HEK293 (cell line): ENCODE measurements around the gene SLC49A3.

Source experiments
- CTCF ChIA-PET: fragments of 350-600 bp; formaldehyde crosslinking; extraction: SDS; loops from one replicate; lab custom pipeline; 2021; ENCODE audit warnings: antibody characterized with exemption; lab: Yijun Ruan, JAX
- POLR2A ChIA-PET: fragments of 300-600 bp; formaldehyde crosslinking; extraction: SDS; loops from one replicate; lab custom pipeline; 2020; ENCODE audit warnings: antibody characterized with exemption, inconsistent platforms; lab: Yijun Ruan, JAX
- H3K27ac ChIP-seq: fragments of 200-500 bp; sonication (Bioruptor generic); 2 replicates; pipeline ENCODE4 v1.5.1; 2014; ENCODE audit warnings: low read depth, low read length, control low read depth, inconsistent platforms; ENCODE audit errors: extremely low read depth
- H3K36me3 ChIP-seq, 2 experiments: fragments of 200-500 bp in 1 of 2; sonication (Bioruptor generic) in 1 of 2; 1 replicate in 1 of 2; 2 replicates in 1 of 2; pipeline ENCODE4 v1.5.1; 2014 to 2017; ENCODE audit warnings: inconsistent platforms in 2 of 2, low read length in 2 of 2; ENCODE audit not compliant: control insufficient read depth in 2 of 2, insufficient read depth in 1 of 2
- H3K4me1 ChIP-seq: fragments of 200-500 bp; sonication (Bioruptor generic); 2 replicates; pipeline ENCODE4 v1.5.1; 2014; ENCODE audit warnings: mild to moderate bottlenecking, low read length, inconsistent platforms; ENCODE audit not compliant: control insufficient read depth, insufficient read depth
- H3K4me3 ChIP-seq: 2 replicates; pipeline ENCODE4 v1.5.1; 2011; ENCODE audit warnings: low read depth, mild to moderate bottlenecking, control low read depth, low read length, moderate library complexity
- H3K9me3 ChIP-seq: fragments of 200-500 bp; sonication (Bioruptor generic); 2 replicates; pipeline ENCODE4 v1.5.1; 2014; ENCODE audit warnings: low read depth, low read length, inconsistent platforms; ENCODE audit not compliant: control insufficient read depth, insufficient read depth
- KLF10 ChIP-seq: fragments of 450-650 bp; IDR thresholded peaks from 2 replicates; pipeline ENCODE4 v1.5.1; 2018; ENCODE audit warnings: missing biosample characterization, mild to moderate bottlenecking, missing genetic modification characterization
- KLF9 ChIP-seq: fragments of 450-650 bp; formaldehyde crosslinking; IDR thresholded peaks from 2 replicates; pipeline ENCODE4 v1.5.1; 2016; ENCODE audit warnings: missing biosample characterization, missing genetic modification characterization, low read depth
- MYNN ChIP-seq: fragments of 450-650 bp; formaldehyde crosslinking; IDR thresholded peaks from 2 replicates; pipeline ENCODE4 v1.5.1; 2016; ENCODE audit warnings: missing biosample characterization, missing genetic modification characterization, borderline replicate concordance
- TCF7L2 ChIP-seq: IDR thresholded peaks from 2 replicates; pipeline ENCODE4 v1.6.1; 2011; ENCODE audit warnings: low read depth, mild to moderate bottlenecking, inconsistent platforms, low read length, moderate library complexity, borderline replicate concordance
- ZBTB26 ChIP-seq: fragments of 450-650 bp; formaldehyde crosslinking; optimal IDR thresholded peaks from 2 replicates; pipeline ENCODE3; 2016; ENCODE audit warnings: missing biosample characterization, mild to moderate bottlenecking, missing genetic modification characterization
- ZBTB48 ChIP-seq: fragments of 450-650 bp; formaldehyde crosslinking; IDR thresholded peaks from 2 replicates; pipeline ENCODE4 v1.5.1; 2016; ENCODE audit warnings: missing biosample characterization, missing genetic modification characterization
- ZNF10 ChIP-seq: fragments of 450-650 bp; formaldehyde crosslinking; IDR thresholded peaks from 2 replicates; pipeline ENCODE4 v1.5.1; 2017; ENCODE audit warnings: missing biosample characterization, missing genetic modification characterization
- ZNF148 ChIP-seq: fragments of 450-650 bp; formaldehyde crosslinking; IDR thresholded peaks from 2 replicates; pipeline ENCODE4 v1.5.0; 2017; ENCODE audit warnings: missing biosample characterization, missing genetic modification characterization, borderline replicate concordance
- ZNF157 ChIP-seq: fragments of 450-650 bp; formaldehyde crosslinking; IDR thresholded peaks from 2 replicates; pipeline ENCODE4 v1.5.1; 2016; ENCODE audit warnings: missing biosample characterization, missing genetic modification characterization
- ZNF175 ChIP-seq: fragments of 450-650 bp; formaldehyde crosslinking; IDR thresholded peaks from 2 replicates; pipeline ENCODE4 v1.5.1; 2016; ENCODE audit warnings: missing biosample characterization, missing genetic modification characterization
- ZNF423 ChIP-seq: fragments of 450-650 bp; formaldehyde crosslinking; IDR thresholded peaks from 2 replicates; pipeline ENCODE4 v1.5.1; 2016; ENCODE audit warnings: missing biosample characterization, missing genetic modification characterization
- TF ChIP-seq, protein P1 (sequence below): fragments of 450-650 bp; formaldehyde crosslinking; conservative IDR thresholded peaks from 2 replicates; pipeline ENCODE4 v1.5.1; 2016; ENCODE audit warnings: low read depth, missing biosample characterization, missing genetic modification characterization

The SLC49A3 gene

GRCh38 chr4:686413-687040, 2.4 kb downstream of the SLC49A3 start (continued):
- no peak for TF ChIP-seq ZNF148 (tag by site-specific recombination)
- TF ChIP-seq, protein P1, sequence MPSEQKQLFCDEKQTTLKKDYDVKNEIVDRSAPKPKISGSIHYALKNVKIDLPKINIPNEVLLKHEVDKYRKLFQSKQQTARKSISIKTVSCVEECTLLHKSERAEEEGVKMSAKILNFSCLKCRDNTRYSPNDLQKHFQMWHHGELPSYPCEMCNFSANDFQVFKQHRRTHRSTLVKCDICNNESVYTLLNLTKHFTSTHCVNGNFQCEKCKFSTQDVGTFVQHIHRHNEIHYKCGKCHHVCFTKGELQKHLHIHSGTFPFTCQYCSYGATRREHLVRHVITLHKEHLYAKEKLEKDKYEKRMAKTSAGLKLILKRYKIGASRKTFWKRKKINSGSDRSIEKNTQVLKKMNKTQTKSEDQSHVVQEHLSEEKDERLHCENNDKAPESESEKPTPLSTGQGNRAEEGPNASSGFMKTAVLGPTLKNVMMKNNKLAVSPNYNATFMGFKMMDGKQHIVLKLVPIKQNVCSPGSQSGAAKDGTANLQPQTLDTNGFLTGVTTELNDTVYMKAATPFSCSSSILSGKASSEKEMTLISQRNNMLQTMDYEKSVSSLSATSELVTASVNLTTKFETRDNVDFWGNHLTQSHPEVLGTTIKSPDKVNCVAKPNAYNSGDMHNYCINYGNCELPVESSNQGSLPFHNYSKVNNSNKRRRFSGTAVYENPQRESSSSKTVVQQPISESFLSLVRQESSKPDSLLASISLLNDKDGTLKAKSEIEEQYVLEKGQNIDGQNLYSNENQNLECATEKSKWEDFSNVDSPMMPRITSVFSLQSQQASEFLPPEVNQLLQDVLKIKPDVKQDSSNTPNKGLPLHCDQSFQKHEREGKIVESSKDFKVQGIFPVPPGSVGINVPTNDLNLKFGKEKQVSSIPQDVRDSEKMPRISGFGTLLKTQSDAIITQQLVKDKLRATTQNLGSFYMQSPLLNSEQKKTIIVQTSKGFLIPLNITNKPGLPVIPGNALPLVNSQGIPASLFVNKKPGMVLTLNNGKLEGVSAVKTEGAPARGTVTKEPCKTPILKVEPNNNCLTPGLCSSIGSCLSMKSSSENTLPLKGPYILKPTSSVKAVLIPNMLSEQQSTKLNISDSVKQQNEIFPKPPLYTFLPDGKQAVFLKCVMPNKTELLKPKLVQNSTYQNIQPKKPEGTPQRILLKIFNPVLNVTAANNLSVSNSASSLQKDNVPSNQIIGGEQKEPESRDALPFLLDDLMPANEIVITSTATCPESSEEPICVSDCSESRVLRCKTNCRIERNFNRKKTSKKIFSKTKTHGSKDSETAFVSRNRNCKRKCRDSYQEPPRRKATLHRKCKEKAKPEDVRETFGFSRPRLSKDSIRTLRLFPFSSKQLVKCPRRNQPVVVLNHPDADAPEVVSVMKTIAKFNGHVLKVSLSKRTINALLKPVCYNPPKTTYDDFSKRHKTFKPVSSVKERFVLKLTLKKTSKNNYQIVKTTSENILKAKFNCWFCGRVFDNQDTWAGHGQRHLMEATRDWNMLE (tag by site-specific recombination), result no peak
- TF ChIP-seq TCF7L2, result no peak
- TF ChIP-seq, all 188 proteins: peak for 0

DNA sequence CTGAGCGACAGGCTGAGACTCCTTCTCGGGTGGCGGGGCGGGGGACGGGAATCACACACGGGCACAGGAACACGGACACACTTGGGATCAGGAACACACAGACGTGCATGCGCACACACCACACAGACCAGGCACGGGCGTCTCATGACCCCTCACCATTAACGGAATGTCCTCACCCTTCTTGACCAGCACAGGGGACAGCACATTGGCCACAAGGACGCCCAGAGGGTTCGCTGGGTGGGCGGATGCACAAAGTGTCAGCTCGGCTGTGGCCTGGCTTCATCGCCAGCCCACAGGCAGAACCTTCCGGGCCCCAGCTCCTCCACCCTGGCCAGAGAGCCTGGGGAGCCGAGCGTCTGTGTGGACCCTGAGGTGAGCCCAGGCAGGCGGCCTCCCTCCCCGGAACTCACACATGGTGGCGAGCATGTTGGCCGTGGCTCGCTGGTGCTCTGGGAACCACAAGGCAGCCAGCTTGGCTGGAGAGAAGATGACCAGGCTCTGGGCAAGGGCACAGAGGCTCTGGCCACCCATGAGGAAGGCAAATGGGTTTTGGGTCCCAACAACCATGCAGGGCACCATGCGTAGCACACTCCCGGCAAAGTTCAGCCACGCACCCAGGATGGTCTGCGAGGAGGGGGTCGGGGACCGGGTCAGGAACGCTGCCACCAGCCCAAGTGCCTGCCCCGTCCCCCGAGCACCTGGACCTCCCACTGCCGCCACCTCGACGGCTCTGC, 3.1 kb downstream of the SLC49A3 start:
- Histone ChIP-seq H3K4me1 (no peaks in the 10 kb centered on the region), H3K27ac (no peak overlapping the region), H3K9me3 (no peaks in the 10 kb centered on the region), H3K36me3 (no peaks in the 10 kb centered on the region), H3K4me3 (no peak overlapping the region)
- TF ChIP-seq TCF7L2, result no peak
- TF ChIP-seq ZNF10, result no peak
- no peak for TF ChIP-seq MYNN
- TF ChIP-seq ZBTB48 (tag by site-specific recombination), result no peak
- TF ChIP-seq KLF10 (tag by site-specific recombination), result no peak
- TF ChIP-seq ZNF175 (tag by site-specific recombination), result no peak
- no peak for TF ChIP-seq ZBTB26 (tag by site-specific recombination)
- TF ChIP-seq ZNF157, result no peak
- TF ChIP-seq KLF9, result no peak
- TF ChIP-seq ZNF423 (tag by site-specific recombination), result no peak
- ChIA-PET POLR2A (no interaction called here), CTCF (interaction anchor here (1.3 kb wide), 1 partner anchor 14 kb away, joined by 6 read pairs; no protein-coding TSS in a partner anchor)
